GM19324 (cell line): Measurements from ENCODE around the gene FAM177A1.

ENCODE experiments used
- ATAC-seq: cut with Tn5 transposase; IDR thresholded peaks from one replicate; pipeline ENCODE4 v1.9.1; 2021; ENCODE audit warnings: mild to moderate bottlenecking, moderate library complexity; ENCODE audit not compliant: unreplicated experiment, low FRiP score

The FAM177A1 gene

GRCh38 chr14:35121887-35122695 is 76.0 kb downstream of the FAM177A1 start, which contains the start of the genes PPP2R3C and PRORP:
Gene PPP2R3C, minus strand, starts transcription at chr14:35121990. Its CDS starts 31 bp downstream, at chr14:35121959.
Gene PRORP, plus strand, starts transcription at chr14:35122552. Its CDS starts 694 bp downstream, at chr14:35123246.
- peak; percentile 85 for ATAC-seq

GRCh38 chr14:35122696-35123387 is 76.8 kb downstream of the FAM177A1 start:
- no peak for ATAC-seq

- no peak for ATAC-seq
These were observed 77.3 kb downstream of the FAM177A1 start for GRCh38 chr14:35123388-35123703.

- ATAC-seq: no peak
These were observed 78.1 kb downstream of the FAM177A1 start for GRCh38 chr14:35124127-35124526.
